ENCODE measurements around the gene DSC1. TPM values are rescaled to one million over a fixed set of nuclear protein-coding genes. Genes with fewer than 3 reads are reported as not detected.

Gene DSC1
- total and polyA plus RNA-seq, 10 of the 15 experiments (the other 5 are each of a cell fraction or from before 2014, with no cell fraction given) = 0.24 to 0.84 (median 0.44) TPM; not detected in 1

DNA sequence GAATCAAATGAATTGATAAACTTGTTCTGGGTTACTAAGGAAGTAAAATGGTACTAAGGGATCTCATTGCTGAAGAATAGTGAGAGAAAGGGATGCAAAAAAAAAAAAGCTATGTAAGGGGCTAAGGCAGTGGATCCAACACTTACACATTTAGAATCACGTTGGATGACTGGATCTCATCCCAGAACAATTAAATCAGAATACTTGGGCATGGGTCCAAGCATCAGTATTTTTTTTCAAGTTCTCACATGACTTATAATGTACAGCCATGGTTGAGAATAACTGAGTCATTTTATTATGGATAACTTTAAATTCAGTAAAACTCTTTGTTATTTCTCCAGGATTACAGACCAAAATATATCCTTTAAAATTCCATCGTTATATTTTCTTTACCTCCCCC, 8.5 kb downstream of the DSC1 start:
- Histone ChIP-seq H3K9me3 (replicated peaks; ENCODE audit: control insufficient read depth, insufficient read depth, low read length) (no peaks in the 10 kb centered on the region), H3K4me1 (ENCODE audit: control insufficient read depth, insufficient read depth, low read length) (no peaks in the 10 kb centered on the region), H3K9ac (ENCODE audit: control insufficient read depth, insufficient read depth, low read length) (no peak overlapping the region), H3K27ac (ENCODE audit: control insufficient read depth, insufficient read depth) (no peak overlapping the region), H4K20me1 (ENCODE audit: control insufficient read depth, insufficient read depth) (no peaks in the 10 kb centered on the region), H3K27me3 (replicated peaks in 1 of 2; ENCODE audit: control insufficient read depth in 2 of 2, insufficient read depth in 2 of 2, low read length in 1 of 2) (no peaks in the 10 kb centered on the region), H3K79me2 (ENCODE audit: control insufficient read depth, insufficient read depth, low read length) (no peaks in the 10 kb centered on the region), H3K36me3 (ENCODE audit: control insufficient read depth in 2 of 2, insufficient read depth in 2 of 2, low read length in 1 of 2) (no peaks in the 10 kb centered on the region), H2AFZ (ENCODE audit: control insufficient read depth, low read depth, low read length) (no peak overlapping the region), H3K4me2 (ENCODE audit: control insufficient read depth, insufficient read depth) (no peak overlapping the region), H3K4me3 (no peak overlapping the region)
- no peak for FAIRE-seq
- ChIA-PET SMC1A (ENCODE audit: uncharacterized antibody, unreplicated experiment) (no interaction called here), RAD21 (ENCODE audit: unreplicated experiment) (no interaction called here), POLR2A (no interaction called here), CTCF (no interaction called here)
- no peak for DNase-seq (ENCODE audit: low read depth, low spot score)
- WGBS (ENCODE audit: insufficient coverage, insufficient replicate concordance, low lambda C conversion rate, missing lambda C conversion rate) = 44% methylated on average over 2 of the region's 2 CpGs
- no peak for TF ChIP-seq CEBPB (IDR thresholded peaks at IDR 0.05; ENCODE audit: borderline replicate concordance in 1 of 2, low read depth in 2 of 2, low read length in 2 of 2)
- TF ChIP-seq ZNF24 (IDR thresholded peaks at IDR 0.05) = no peak
- no peak for TF ChIP-seq ZNF384 (IDR thresholded peaks at IDR 0.05; ENCODE audit: borderline replicate concordance, low read depth, low read length)
- TF ChIP-seq RAD21 (IDR thresholded peaks at IDR 0.05; ENCODE audit: insufficient read depth, low read depth, low read length) = no peak
- no peak for TF ChIP-seq SREBF2 (IDR thresholded peaks at IDR 0.05; ENCODE audit: low read length)
- TF ChIP-seq ATF2 (IDR thresholded peaks at IDR 0.05; ENCODE audit: low read length) = no peak
- no peak for TF ChIP-seq ETV6 (conservative IDR thresholded peaks at IDR 0.05 in 1 of 2, IDR thresholded peaks at IDR 0.05 in 1 of 2; ENCODE audit: borderline replicate concordance in 1 of 2, low read depth in 1 of 2)
- TF ChIP-seq HDAC6 (IDR thresholded peaks at IDR 0.05; ENCODE audit: unreplicated experiment) = no peak
- TF ChIP-seq IRF3 (IDR thresholded peaks at IDR 0.05) = no peak
- in situ Hi-C loops (cut with MboI) (no loop called here), intact Hi-C loops (cut with micrococcal nuclease; ENCODE audit: unreplicated experiment) (no loop called here)
- no TSS peak for BruUV-seq (replicated peaks)
- no peak for ATAC-seq
